ENCODE results near the gene SPATA31C1.
"Not testable (repeated sequence)": the region's sequence is repeated elsewhere in the genome, so short reads cannot be mapped to it uniquely, and the experiment has no call there.

DNA sequence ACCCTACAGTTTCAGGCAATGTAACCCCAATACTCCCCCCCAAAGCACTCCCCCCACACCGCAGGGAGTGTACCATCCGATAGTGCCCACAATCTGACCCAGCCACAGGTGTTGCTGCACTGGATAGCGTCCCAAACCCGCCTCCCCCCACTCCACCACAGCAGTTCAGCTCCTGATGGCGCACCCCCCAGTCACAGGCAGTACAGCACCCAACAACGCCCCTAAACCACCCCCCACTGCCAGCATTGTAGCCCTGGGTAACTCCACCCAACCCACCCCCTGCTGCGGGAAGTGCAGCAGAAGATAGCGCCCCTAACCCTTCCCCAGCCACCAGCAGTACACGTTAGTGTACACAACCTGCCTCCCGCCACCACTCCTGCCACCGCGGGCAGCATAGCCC lies 20.6 kb downstream of the SPATA31C1 start:
- TF ChIP-seq, protein P1, sequence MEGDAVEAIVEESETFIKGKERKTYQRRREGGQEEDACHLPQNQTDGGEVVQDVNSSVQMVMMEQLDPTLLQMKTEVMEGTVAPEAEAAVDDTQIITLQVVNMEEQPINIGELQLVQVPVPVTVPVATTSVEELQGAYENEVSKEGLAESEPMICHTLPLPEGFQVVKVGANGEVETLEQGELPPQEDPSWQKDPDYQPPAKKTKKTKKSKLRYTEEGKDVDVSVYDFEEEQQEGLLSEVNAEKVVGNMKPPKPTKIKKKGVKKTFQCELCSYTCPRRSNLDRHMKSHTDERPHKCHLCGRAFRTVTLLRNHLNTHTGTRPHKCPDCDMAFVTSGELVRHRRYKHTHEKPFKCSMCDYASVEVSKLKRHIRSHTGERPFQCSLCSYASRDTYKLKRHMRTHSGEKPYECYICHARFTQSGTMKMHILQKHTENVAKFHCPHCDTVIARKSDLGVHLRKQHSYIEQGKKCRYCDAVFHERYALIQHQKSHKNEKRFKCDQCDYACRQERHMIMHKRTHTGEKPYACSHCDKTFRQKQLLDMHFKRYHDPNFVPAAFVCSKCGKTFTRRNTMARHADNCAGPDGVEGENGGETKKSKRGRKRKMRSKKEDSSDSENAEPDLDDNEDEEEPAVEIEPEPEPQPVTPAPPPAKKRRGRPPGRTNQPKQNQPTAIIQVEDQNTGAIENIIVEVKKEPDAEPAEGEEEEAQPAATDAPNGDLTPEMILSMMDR (conservative IDR thresholded peaks at IDR 0.05; ENCODE audit: low read length) = not testable (repeated sequence)
- TF ChIP-seq EZH2phosphoT487 (IDR thresholded peaks at IDR 0.05; ENCODE audit: borderline replicate concordance) = not testable (repeated sequence)

Measured in Loucy (cell line).